GM12875 (cell line): ENCODE data around the gene LMBR1.

Experiments
- H3K4me3 ChIP-seq: one replicate; pipeline ENCODE4 v1.5.1; 2011; ENCODE audit warnings: low read depth, low read length, control low read depth
- TF ChIP-seq, protein P1 (sequence below): IDR thresholded peaks from 2 replicates; pipeline ENCODE4 v1.5.1; 2011; ENCODE audit warnings: low read depth, mild to moderate bottlenecking, control low read depth, inconsistent platforms, low read length, moderate library complexity, borderline replicate concordance; ENCODE audit not compliant: insufficient read depth

The LMBR1 gene

DNA sequence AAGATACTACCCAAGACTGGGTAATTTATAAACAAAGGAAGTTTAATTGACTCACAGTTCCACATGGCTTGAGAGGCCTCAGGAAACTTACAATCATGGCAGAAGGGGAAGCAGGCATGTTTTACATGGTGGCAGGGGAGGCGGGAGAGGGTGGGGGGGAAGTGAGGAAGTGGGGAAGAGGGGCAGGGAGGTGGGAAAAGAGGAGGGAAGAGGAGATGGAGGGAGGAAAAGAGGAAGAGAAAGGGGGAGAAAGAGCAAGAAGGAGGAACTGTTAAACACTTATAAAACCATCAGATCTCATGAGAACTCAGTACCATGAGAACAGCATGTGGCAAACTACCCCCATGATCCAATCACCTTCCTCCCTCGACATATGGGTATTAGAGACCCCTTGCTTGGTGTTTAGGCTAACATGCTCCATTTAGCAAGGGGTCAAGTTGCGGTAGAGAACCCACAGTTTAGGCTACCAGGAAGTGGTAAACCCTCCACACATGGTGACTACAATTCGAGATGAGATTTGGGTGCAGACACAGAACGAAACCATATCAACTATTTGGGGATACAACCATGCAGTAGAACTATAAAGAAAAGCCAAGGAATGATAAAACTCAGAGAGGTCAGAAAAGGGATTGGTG, 3.5 kb upstream of the LMBR1 start:
- TF ChIP-seq, protein P1, sequence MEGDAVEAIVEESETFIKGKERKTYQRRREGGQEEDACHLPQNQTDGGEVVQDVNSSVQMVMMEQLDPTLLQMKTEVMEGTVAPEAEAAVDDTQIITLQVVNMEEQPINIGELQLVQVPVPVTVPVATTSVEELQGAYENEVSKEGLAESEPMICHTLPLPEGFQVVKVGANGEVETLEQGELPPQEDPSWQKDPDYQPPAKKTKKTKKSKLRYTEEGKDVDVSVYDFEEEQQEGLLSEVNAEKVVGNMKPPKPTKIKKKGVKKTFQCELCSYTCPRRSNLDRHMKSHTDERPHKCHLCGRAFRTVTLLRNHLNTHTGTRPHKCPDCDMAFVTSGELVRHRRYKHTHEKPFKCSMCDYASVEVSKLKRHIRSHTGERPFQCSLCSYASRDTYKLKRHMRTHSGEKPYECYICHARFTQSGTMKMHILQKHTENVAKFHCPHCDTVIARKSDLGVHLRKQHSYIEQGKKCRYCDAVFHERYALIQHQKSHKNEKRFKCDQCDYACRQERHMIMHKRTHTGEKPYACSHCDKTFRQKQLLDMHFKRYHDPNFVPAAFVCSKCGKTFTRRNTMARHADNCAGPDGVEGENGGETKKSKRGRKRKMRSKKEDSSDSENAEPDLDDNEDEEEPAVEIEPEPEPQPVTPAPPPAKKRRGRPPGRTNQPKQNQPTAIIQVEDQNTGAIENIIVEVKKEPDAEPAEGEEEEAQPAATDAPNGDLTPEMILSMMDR: no peak
- H3K4me3 ChIP-seq: no peak overlapping the region

DNA sequence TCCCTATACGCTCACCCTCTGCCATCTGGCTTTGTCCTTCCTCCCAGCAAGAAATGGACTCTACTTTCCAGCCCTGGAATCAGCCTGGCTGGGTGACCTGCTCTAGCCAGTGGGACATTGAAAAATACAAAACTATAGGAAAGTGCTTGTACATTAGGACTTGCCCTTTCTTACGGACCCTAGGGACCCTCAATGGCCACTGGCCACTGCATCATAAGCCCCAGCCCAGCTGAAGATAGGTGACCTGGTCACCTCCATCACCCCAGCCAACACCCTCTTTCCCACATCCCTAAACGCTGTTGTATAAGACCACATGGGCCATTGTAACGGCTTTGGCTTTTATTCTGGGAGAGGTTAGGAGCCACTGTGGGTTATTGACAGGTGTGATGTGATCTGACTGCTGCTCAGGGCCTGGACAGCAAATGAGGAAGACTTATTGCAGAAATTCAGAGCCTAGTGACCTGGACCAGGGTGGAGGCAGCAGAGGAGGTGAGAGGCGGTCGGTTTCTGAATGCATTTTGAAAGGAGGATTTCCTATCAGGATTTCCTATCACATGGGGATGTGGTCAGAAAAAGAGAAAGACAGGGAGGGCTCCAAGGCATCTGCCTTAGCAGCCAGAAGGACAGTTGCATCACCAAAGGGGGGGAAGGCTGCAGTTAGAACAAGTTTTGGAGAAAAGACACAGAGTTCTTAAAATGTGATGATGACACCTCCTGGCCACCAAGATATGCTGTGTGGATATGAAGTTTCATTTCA, 2.2 kb upstream of the LMBR1 start:
- TF ChIP-seq, protein P1: no peak
- no peak overlapping the region for H3K4me3 ChIP-seq

DNA sequence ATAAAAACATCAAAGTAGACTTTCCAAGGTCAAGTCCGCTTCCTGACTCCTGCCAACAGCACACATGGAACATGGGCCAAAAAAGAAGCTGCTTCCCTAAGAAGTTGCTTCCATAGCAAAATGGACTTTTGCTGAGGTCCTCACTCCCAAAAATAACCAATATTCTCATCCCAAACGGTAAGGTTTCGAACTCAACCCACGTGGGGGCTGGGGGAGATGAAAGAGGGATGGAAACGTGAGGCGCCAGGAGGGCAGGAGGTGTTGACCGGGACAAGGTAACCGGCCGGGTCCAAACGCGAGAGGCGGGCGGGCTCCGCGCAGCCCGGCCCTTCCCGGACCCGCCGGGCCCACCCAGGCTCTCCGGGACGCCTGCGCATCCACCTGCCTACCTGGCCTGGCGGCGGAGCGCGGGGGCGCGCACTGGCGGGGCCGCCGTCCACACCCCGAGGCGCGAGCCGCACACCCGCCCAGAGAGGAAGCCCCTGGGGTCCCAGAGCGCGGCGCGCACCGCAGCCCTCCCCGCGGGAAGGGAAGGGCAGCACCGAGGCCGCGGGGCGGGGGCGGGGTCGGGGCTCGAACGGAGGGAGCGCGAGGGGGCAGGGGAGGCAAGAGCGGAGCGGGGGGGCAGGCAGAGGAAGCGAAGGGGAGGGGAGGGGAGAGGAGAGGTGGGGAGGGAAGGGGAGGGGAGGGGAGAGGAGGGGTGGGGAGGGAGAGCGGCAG, 742 bp downstream of the LMBR1 start:
- peak overlapping the region; percentile 72 for H3K4me3 ChIP-seq
- TF ChIP-seq, protein P1: no peak

DNA sequence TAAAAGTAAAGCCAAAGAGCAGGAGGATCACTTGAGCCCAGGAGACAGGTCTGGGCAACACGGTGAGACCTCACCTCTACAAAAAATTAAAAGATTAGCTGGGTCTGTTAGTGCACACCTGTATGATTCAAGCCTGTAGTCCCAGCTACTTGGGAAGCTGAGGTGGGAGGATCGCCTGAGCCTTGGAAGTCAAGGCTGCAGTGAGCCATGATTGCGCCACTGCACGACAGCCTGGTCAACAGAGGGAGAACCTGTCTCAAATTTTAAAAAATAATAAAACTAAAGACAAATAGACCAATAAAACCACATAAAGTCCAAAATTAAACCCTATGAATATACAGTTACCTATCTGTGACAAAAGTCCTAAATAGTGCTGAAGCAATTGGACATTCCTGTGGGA, 3.2 kb downstream of the LMBR1 start:
- no peak overlapping the region for H3K4me3 ChIP-seq
- TF ChIP-seq, protein P1: no peak

DNA sequence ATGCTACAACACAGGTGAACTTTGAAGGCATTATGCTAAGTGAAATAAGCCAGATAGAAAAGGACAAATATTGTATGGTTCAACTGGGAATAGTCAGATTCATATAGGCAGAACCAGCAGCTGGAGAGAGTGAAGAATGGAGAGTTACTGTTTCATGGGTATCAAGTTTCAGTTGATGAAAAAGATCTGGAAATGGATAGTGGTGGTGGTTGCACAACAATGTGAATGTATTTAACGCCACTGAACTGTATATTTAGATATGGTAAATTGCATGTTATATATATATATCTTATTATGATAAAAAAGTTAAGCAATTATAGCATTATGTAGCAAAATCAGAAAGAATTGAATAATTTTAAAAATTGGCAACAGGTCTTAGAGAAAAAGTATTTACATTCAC, 3.9 kb downstream of the LMBR1 start:
- TF ChIP-seq, protein P1: no peak
- no peak overlapping the region for H3K4me3 ChIP-seq

DNA sequence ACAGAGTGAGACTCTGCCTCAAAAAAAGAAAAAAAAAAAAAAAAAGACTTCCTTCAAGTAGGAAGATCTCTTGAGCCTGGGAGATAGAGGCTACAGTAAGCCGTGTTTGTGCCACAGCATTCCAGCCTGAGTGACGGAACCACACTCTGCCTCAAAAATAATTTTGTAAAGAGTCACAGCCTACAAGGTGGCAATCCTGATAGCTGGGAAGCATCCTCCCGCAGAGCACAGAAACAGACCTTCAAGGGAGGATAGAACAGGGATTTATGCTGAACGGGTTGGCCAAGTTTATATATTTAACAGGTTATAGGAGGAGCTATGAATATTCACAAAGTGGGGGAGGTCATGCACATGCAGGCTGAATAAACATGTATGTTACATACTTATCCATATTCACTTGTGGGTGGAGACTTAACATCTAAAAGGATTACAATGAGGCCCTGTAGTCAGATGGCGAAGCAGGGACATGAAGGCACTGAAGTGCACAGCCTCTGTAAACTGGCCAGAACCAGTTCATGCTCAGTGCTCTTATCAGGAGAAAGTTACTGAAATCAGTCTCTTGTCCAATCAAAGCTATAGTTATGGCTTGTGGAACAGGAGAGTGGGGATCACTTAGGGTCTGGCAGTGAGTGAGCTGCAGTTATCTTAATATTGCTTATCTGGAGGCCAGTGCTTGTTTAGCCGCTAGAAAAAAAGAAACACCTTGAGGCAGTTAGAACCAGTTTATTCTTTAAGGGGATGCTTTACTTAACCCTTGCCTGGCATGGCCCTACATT, 6.8 kb downstream of the LMBR1 start:
- H3K4me3 ChIP-seq: no peak overlapping the region
- TF ChIP-seq, protein P1: no peak
